AG08396 (cell line): ENCODE measurements around the gene RARB.
A peak's percentile ranks its signal among the peaks of the same experiment; 100 is the strongest.

Experiments used
- DNase-seq: peaks from one replicate; pipeline ENCODE4 v3.0.0; 2012; ENCODE audit warnings: low spot score, mixed read lengths

RARB gene

GRCh38 chr3:25578059-25578458 is 150.0 kb downstream of the RARB start:
- no peak for DNase-seq

- no peak for DNase-seq
Observed at GRCh38 chr3:25580534-25580933, 152.5 kb downstream of the RARB start.

GRCh38 chr3:25581335-25581734 is 153.3 kb downstream of the RARB start:
- DNase-seq, result no peak

- DNase-seq, result no peak
Observed at GRCh38 chr3:25581823-25582222, 153.8 kb downstream of the RARB start.

- peak; percentile 58 for DNase-seq
Observed at GRCh38 chr3:25582242-25582641, 154.2 kb downstream of the RARB start.

GRCh38 chr3:25583343-25583742 is 155.3 kb downstream of the RARB start:
- no peak for DNase-seq

- no peak for DNase-seq
Observed at GRCh38 chr3:25584011-25584789, 156.1 kb downstream of the RARB start.

- DNase-seq, result no peak
Observed at GRCh38 chr3:25585361-25586166, 157.5 kb downstream of the RARB start.

GRCh38 chr3:25586167-25586505 is 158.1 kb downstream of the RARB start:
- no peak for DNase-seq

- DNase-seq, result no peak
Observed at GRCh38 chr3:25586553-25586952, 158.5 kb downstream of the RARB start.

- DNase-seq, result no peak
Observed at GRCh38 chr3:25587094-25587493, 159.0 kb downstream of the RARB start.

- no peak for DNase-seq
Observed at GRCh38 chr3:25587526-25587925, 159.5 kb downstream of the RARB start.

- DNase-seq, result no peak
Observed at GRCh38 chr3:25587975-25588374, 159.9 kb downstream of the RARB start.

GRCh38 chr3:25588441-25589103 is 160.5 kb downstream of the RARB start:
- no peak for DNase-seq

GRCh38 chr3:25589104-25589782 is 161.2 kb downstream of the RARB start:
- no peak for DNase-seq

GRCh38 chr3:25589783-25590258 is 161.8 kb downstream of the RARB start:
- no peak for DNase-seq

GRCh38 chr3:25592510-25592968 is 164.5 kb downstream of the RARB start:
- peak; percentile 52 for DNase-seq

GRCh38 chr3:25593001-25593400 is 164.9 kb downstream of the RARB start:
- no peak for DNase-seq

- peak; percentile 42 for DNase-seq
Observed at GRCh38 chr3:25594007-25594502, 166.0 kb downstream of the RARB start.

GRCh38 chr3:25597535-25598101 is 169.6 kb downstream of the RARB start:
- no peak for DNase-seq

GRCh38 chr3:25603703-25604102 is 175.6 kb downstream of the RARB start:
- DNase-seq, result no peak
